DOHH2 (cell line): ENCODE data around the gene PTBP1.

Experiments
- H3F3A ChIP-seq: fragments of 200-600 bp; sonication (generic), shearing (Covaris generic); 2 replicates; pipeline ENCODE4 v1.6.0; 2016; ENCODE audit warnings: antibody characterized with exemption, mild to moderate bottlenecking; ENCODE audit not compliant: control insufficient read depth, insufficient read depth
- H3K27ac ChIP-seq: fragments of 200-600 bp; sonication (generic); 2 replicates; pipeline ENCODE4 v1.5.1; 2014; ENCODE audit warnings: low read depth, mild to moderate bottlenecking, low read length, moderate library complexity
- H3K27me3 ChIP-seq: fragments of 200-600 bp; sonication (generic); 2 replicates; pipeline ENCODE4 v1.6.1; 2014; ENCODE audit warnings: mild to moderate bottlenecking, low read length, mixed read lengths; ENCODE audit not compliant: control insufficient read depth
- H3K36me3 ChIP-seq: fragments of 200-600 bp; sonication (generic); 2 replicates; pipeline ENCODE4 v1.6.1; 2014; ENCODE audit warnings: mild to moderate bottlenecking, low read length, moderate library complexity, mixed read lengths; ENCODE audit not compliant: control insufficient read depth
- H3K4me1 ChIP-seq: fragments of 200-600 bp; sonication (generic); 2 replicates; pipeline ENCODE4 v1.6.1; 2014; ENCODE audit warnings: mild to moderate bottlenecking, low read length, mixed read lengths; ENCODE audit not compliant: control insufficient read depth
- H3K4me2 ChIP-seq: fragments of 200-600 bp; sonication (generic); 2 replicates; pipeline ENCODE4 v1.6.0; 2014; ENCODE audit warnings: mild to moderate bottlenecking, low read length, moderate library complexity
- H3K4me3 ChIP-seq: fragments of 200-600 bp; sonication (generic); 2 replicates; pipeline ENCODE4 v1.5.1; 2014; ENCODE audit warnings: mild to moderate bottlenecking, low read length, mixed read lengths
- H3K79me2 ChIP-seq: fragments of 200-600 bp; sonication (generic); 2 replicates; pipeline ENCODE4 v1.6.1; 2014; ENCODE audit warnings: mild to moderate bottlenecking, low read length, mixed read lengths; ENCODE audit not compliant: control insufficient read depth
- H3K9me2 ChIP-seq: fragments of 200-600 bp; sonication (generic); replicated peaks from 2 replicates; pipeline ENCODE4 v1.6.1; 2014; ENCODE audit warnings: mild to moderate bottlenecking, low read length, mixed read lengths; ENCODE audit not compliant: control insufficient read depth
- H3K9me3 ChIP-seq: fragments of 200-600 bp; sonication (generic); 2 replicates; pipeline ENCODE4 v1.6.1; 2014; ENCODE audit warnings: antibody characterized with exemption, low read length, mixed read lengths; ENCODE audit not compliant: control insufficient read depth, insufficient read depth
- H4K20me1 ChIP-seq: fragments of 200-600 bp; sonication (generic); 2 replicates; pipeline ENCODE4 v1.6.0; 2014; ENCODE audit warnings: low read depth, mild to moderate bottlenecking, antibody characterized with exemption, low read length, moderate library complexity; ENCODE audit not compliant: control insufficient read depth, insufficient read depth
- CTCF ChIP-seq: fragments of 200-600 bp; sonication (generic); IDR thresholded peaks from one replicate; pipeline ENCODE4 v1.5.1; 2014; ENCODE audit warnings: antibody characterized with exemption, mild to moderate bottlenecking, low read depth, low read length; ENCODE audit not compliant: poor library complexity, severe bottlenecking
- EZH2phosphoT487 ChIP-seq: fragments of 200-600 bp; sonication (generic); IDR thresholded peaks from 2 replicates; pipeline ENCODE4 v1.6.1; 2017; ENCODE audit warnings: borderline replicate concordance, mild to moderate bottlenecking, antibody characterized with exemption, low read length, moderate library complexity, mixed read lengths

Gene PTBP1

DNA sequence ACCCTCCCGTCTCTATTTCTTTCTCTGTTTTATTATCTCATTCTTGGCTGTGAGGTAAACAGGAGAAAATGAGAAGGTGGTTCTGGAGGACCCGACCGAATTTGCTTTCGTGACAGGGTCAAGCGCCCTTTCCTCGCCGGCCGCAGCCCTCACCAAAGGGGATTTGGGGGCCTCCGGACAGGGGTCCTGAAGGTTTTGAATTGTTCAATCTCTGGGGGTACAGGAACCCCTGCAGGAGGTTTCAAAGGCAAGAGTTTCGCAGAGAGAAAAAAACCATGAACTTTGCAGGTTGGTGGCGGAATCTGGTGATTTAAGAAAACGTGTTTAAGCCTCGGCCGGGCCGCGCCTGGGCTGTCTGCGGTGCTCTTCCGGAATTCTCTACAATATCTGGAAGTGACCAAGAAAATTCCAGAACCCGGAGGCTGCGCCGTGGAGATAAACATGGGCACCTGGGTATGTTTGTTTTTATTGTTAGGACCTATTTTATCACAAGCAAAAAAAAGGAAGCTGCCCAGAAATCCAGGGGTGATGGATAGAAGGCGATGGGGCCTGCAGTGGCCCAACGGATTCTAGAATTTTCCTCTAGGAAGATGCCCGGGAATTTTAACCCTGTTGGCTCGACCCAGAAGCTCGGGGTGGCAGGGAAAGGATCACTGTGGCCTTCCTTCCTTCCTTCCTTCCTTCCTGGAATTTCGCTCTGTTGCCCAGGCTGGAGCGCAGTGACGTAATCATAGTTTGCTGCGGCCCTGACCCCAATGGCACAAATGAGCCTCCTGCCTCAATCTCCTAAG, 14.2 kb upstream of the PTBP1 start:
- no peaks in the 10 kb centered on the region for H3K4me1 ChIP-seq
- no peaks in the 10 kb centered on the region for H3F3A ChIP-seq
- H3K4me3 ChIP-seq = no peak overlapping the region
- no peaks in the 10 kb centered on the region for H3K9me3 ChIP-seq
- H3K4me2 ChIP-seq = no peak overlapping the region
- no peaks in the 10 kb centered on the region for H3K79me2 ChIP-seq
- no peaks in the 10 kb centered on the region for H3K9me2 ChIP-seq
- H3K36me3 ChIP-seq = no peaks in the 10 kb centered on the region
- TF ChIP-seq CTCF = no peak
- TF ChIP-seq EZH2phosphoT487 = no peak
- H3K27ac ChIP-seq = no peak overlapping the region
- H3K27me3 ChIP-seq = no peaks in the 10 kb centered on the region
- H4K20me1 ChIP-seq = no peaks in the 10 kb centered on the region

DNA sequence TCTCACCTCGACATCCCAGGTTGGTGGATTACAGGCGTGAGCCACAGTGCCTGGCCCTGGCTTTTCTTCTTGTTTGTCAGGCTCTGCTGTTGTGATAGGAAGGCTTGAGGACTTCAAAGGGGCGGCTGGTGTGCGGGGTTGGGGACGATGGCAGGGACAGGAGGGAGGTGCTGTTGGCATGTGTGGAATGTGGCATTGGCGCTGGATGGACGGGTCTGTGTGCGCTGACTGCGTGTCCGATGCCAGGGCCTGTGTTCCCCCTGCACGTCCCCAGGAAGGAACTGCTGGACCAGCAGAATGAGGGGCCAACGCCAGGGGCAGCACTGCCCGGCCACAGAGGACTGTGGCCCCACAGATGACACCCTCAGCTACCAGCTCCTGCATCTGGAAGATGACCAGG, 12.7 kb upstream of the PTBP1 start:
- Histone ChIP-seq H3F3A (no peaks in the 10 kb centered on the region), H3K4me3 (no peak overlapping the region), H3K9me3 (no peaks in the 10 kb centered on the region), H3K36me3 (no peaks in the 10 kb centered on the region), H3K79me2 (no peaks in the 10 kb centered on the region), H3K4me1 (no peaks in the 10 kb centered on the region), H3K9me2 (no peaks in the 10 kb centered on the region), H3K27ac (no peak overlapping the region), H4K20me1 (no peaks in the 10 kb centered on the region), H3K27me3 (no peaks in the 10 kb centered on the region), H3K4me2 (no peak overlapping the region)
- TF ChIP-seq CTCF (no peak), EZH2phosphoT487 (no peak)

- Histone ChIP-seq H3F3A (no peaks in the 10 kb centered on the region), H3K9me3 (no peaks in the 10 kb centered on the region), H3K36me3 (no peaks in the 10 kb centered on the region), H3K4me1 (no peaks in the 10 kb centered on the region), H3K79me2 (no peaks in the 10 kb centered on the region), H4K20me1 (no peaks in the 10 kb centered on the region), H3K4me3 (no peak overlapping the region), H3K27ac (no peak overlapping the region), H3K4me2 (no peak overlapping the region), H3K9me2 (no peaks in the 10 kb centered on the region), H3K27me3 (no peaks in the 10 kb centered on the region)
- TF ChIP-seq EZH2phosphoT487 (no peak), CTCF (no peak)
Observed at GRCh38 chr19:787536-787935, 9.7 kb upstream of the PTBP1 start.
